NCI-H1694 treated with DMSO at 0.1 percent for 48 hours (cell line): ENCODE measurements around the gene GATC.
"Not testable (repeated sequence)": the region's sequence is repeated elsewhere in the genome, so short reads cannot be mapped to it uniquely, and the experiment has no call there.

Source experiments
- DNase-seq: peaks from one replicate; lab custom pipeline; 2025; lab: John Stamatoyannopoulos, UW

GATC gene

GRCh38 chr12:120437735-120438494, 8.3 kb upstream of the GATC start, which contains the start of gene COX6A1:
TSS of gene COX6A1 (plus strand) at chr12:120438113. CDS start at chr12:120438127, 14 bp downstream.
- DNase-seq, result peak; percentile 96

- no peak for DNase-seq
These were observed 7.6 kb upstream of the GATC start for GRCh38 chr12:120438495-120439198.

GRCh38 chr12:120439646-120440247, 6.5 kb upstream of the GATC start:
- DNase-seq, result peak; percentile 24

GRCh38 chr12:120444676-120445075, 1.6 kb upstream of the GATC start:
- no peak for DNase-seq

- DNase-seq, result not testable (repeated sequence)
These were observed 567 bp downstream of the GATC start for GRCh38 chr12:120446844-120447178.

- no peak for DNase-seq
These were observed 1.7 kb downstream of the GATC start for GRCh38 chr12:120447992-120448391.

- not testable (repeated sequence) for DNase-seq
These were observed 6.3 kb downstream of the GATC start for GRCh38 chr12:120452524-120452923.

GRCh38 chr12:120453060-120453750, 7.0 kb downstream of the GATC start:
- no peak for DNase-seq

GRCh38 chr12:120453977-120454376, 7.7 kb downstream of the GATC start:
- peak; percentile 46 for DNase-seq

- no peak for DNase-seq
These were observed 9.1 kb downstream of the GATC start for GRCh38 chr12:120455302-120455701.

- DNase-seq, result no peak
These were observed 10.9 kb downstream of the GATC start for GRCh38 chr12:120457133-120457532.

- no peak for DNase-seq
These were observed 13.9 kb downstream of the GATC start for GRCh38 chr12:120460157-120460556.

- DNase-seq, result no peak
These were observed 15.9 kb downstream of the GATC start for GRCh38 chr12:120462099-120462640.

GRCh38 chr12:120463712-120464111, 17.5 kb downstream of the GATC start:
- DNase-seq, result no peak

- no peak for DNase-seq
These were observed 19.5 kb downstream of the GATC start for GRCh38 chr12:120465756-120466155.

- DNase-seq, result peak; percentile 20
These were observed 20.5 kb downstream of the GATC start for GRCh38 chr12:120466560-120467315.

- no peak for DNase-seq
These were observed 21.2 kb downstream of the GATC start for GRCh38 chr12:120467439-120467838.

- no peak for DNase-seq
These were observed 22.1 kb downstream of the GATC start for GRCh38 chr12:120468325-120468820.

- DNase-seq, result no peak
These were observed 22.7 kb downstream of the GATC start for GRCh38 chr12:120468821-120469449.

- DNase-seq, result peak; percentile 74
These were observed 23.4 kb downstream of the GATC start, which contains the start of gene SRSF9 for GRCh38 chr12:120469450-120470149. TSS of gene SRSF9 (minus strand) at chr12:120469748. CDS start at chr12:120469609, 139 bp downstream.
